Fibroblast of skin of left biceps (primary cell): ENCODE data around the gene GMDS.

Experiments used
- DNase-seq, 2 experiments: peaks; one replicate each; pipeline ENCODE4 v3.0.0-alpha.2; 2013; ENCODE audit warnings: low read depth in 2 of 2

Gene GMDS

DNA sequence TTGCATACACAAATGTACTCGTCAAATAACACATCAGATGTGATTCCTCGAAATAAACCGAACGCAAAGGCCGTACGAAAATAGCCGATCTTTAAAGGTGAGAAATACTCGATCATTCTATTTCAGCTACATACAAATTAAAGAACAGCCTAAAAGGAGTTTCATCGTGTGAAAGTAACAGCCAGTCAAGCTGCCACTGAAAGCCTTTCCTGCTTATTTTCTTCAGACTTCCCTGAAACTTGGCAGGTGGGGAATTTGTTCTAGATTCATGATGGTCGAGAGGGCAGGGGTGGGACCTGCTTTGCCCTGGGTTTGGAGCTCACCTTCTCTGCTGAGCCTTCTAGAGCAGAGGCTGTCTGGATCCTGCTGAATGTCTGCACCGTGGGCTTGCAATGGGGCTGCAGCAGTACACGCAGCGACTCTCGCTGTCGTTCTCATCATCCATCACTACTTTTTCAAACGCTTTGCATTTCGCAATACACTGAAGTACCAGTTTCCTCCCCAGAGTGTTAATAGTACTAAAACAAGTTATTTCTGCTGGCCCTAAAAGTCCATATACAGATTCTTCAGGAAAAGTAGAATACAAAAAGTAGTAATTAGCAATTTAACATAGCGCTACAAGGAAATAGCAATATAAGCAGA is 619.5 kb downstream of the GMDS start:
- DNase-seq: no peak

DNA sequence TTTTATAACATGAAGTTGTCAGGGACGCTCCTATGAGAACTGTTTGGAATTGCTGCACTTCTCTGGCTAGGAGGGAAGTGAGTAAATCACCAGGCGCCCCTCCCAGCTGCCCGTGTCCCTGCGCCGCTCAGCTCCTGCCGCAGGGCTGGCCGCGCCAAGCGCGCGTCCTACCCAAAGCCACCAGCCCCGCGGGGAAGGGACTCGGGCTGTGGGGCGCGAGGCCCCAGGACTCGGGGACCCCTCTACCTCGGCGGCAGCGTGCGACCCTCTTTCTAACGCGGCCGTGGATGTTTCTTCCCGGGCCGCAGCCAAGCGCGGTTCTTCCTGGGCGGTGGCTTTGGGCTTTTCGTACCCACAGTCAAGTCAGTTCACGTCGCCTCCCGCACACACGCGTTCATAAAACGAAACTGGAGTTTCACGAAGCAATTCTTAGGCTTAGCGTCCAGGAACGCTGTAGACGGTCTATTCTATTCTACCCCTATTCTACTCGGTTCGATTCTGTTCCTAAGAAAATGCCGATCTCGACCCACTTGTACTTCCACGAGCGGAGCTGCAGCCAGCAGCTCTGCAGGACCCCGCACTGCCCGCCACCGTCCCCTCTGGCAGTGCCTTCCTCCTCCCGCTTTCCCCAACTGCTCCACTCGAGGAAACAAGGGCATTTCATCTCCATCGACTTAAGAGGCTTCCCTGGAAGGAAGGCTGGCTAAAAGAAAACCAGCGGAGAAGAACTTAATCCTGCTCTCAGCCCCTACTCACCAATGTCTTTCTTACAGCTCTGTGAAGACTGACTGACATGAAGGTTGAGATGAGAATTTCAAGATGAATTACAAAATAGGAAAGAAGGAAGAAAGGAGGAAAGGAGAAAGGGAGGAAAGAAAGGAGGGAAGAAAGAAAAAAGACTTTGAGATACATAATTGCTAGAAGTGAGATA is 620.3 kb downstream of the GMDS start:
- no peak for DNase-seq

- no peak for DNase-seq
Measured at GRCh38 chr6:1624058-1624850, 621.2 kb downstream of the GMDS start.

DNA sequence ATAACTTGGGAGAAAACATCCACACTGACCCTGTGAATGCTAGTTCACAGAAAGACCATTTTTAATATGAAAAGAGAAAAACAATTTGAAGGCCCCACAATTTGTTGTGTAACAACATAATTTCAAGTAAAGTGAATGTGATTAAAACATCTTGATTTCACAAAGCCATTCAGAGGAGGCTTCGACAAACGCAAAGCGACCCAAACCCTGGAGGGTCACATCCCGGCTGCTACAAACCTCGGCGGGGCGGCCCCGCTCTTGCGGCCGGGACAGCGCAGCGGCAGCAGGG is 621.7 kb downstream of the GMDS start:
- DNase-seq: no peak

- DNase-seq: no peak
Measured at GRCh38 chr6:1622851-1623768, 622.3 kb downstream of the GMDS start.

DNA sequence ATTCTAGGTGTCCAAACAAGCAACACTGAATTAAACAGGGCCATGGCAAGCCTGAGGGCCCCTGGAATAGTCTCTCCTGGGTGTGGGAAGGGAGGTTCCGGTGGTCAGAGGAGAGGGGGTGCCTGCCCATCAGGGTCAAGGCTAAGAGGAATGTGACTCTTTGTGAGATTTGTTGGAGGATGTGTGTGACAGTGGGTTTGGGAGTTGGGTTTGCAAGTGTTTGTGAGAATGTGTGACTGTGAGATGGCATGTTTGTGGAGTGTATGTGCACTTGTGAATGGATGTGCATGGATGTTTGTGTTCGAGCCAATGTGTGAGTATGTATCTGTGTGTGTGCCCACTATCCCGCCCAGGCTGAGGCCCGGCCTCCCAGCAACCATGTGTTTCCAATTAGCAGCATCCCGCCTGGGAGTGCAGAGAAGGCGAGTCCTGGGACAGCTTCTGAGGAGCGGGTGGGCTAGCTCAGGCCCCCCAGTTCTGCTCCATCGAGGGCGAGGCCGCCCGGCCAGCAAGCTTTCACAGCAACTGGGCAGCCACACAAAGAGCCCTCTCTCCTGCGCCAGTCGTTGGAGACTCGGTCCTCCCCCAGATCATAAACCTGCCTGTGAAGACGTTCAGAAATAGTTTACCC is 623.1 kb downstream of the GMDS start:
- no peak for DNase-seq

DNA sequence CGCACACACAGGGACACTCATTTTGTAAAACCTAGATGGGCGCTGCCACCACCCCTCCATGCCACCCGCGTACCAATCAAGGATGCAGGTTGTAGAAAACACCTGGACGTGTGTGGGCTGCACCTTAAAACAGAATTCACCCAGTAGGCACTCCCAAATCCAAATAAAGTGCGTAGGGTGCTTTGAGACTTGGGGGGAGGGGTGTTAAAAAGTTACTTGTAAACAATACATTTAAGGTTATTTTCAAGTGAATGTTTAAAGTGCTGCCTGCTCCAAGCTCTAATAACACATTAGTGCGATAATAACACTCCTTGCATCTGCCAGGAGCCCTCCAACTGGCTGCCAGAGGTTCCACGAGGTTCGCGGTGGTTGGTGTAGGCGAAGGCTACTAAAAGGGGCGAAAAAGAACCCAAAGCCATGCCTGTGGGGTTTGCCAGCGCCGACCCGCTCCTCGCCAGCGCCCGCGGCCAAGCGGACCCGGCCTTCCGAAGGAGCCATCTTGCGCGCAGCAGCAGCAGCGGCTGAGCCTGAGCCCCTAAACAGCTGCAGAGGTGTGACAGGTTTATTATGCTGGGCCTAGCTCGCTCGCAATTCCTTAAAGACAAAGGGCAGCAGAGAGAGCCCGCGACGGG is 624.2 kb downstream of the GMDS start:
- DNase-seq: no peak

DNA sequence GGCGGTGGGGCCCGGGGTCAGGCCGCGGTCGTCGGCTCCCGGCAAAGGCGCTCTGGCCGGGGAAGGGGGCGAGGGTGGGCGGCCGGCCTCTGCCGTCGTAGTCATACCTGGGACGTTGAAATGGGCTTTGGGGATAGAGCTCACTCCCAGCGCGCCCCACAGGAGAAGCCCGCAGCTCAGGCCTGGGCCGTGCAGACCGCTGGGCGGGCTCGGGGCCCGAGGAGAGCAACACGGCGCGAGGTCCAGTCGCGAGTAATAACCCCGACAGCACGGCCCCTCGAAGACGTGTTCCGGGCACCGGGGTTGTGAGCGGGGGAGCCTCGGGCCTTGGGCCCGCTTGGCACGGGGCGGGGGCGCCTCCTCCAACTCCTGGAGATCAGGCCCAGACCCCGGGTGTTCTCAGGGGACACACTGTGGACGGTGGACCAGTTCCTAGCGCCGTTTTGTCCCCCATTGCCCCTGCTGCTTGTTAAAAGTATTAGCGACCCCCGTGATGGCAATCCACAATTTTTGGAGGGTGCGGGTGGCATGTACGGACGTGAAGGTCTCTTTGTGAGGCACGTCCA is 624.8 kb downstream of the GMDS start:
- no peak for DNase-seq

- DNase-seq: no peak
Measured at GRCh38 chr6:1619673-1620503, 625.5 kb downstream of the GMDS start.

DNA sequence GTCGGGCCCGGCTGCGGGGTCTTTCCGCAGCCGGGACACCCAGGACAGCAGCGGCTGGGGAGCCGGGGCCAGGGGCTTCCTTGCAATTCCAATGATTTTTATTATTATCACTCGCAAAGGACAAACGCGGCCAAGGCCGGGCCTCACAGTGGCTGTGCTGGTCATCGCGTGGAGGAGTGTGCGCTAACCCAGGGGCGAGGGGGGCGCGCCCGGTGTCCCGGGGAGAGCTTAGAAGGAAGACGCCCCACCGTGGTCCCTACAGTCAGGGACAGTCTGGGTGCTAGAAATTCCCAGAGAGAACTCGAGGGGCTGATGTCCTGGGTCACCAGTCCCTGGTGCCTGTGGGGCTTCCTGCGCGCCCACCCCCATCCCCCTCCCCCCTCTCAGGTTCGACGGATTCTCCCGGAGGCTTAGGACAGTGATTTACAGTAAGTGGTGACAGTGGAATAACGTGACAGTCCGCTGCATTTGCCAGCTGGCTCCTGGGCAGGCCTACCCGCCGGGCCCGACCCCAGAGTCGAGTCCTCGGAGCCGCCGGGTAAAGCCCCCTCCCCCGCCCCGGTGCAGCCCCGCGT is 626.2 kb downstream of the GMDS start:
- DNase-seq: no peak

GRCh38 chr6:1618311-1619097 is 626.9 kb downstream of the GMDS start:
- no peak for DNase-seq

DNA sequence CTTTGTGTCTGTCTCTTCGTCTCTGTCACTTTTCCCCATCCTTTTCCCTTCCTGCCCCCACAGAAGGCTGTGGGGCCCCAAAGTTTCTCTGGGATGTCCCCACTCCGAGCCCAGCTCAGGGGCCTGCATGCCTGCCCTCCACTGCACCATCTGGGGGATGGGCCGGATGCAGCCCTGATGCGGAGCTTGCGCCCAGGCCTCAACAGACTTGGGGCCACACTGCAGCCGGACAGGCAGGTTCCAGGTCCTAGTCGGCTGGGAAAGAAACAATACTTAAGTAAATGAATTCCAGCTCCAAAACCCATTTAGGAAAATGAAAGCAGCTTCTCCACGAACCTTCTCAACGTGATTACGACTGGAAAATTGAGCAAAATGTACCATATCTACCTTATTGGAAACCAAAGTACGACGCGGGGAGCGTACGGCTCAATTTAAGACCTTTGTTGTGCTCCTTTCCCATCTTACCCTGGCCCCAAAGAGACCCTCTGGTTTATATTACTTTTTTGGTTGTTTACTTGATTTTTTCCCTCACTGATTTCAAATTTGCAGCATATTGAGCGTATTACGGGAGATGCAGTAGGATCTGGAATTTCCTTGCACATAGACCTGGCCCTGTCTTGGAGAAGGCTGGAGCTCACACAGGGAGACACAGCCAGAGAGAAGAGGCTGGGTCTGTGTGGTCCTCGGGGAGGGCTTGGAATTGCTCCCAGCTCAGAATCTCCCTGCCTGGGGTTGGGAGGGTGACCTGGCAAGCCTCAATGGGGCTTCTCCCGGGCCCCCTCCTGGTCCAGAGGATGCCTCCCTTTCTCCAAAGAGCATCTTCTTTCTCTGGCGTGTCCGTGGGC is 627.7 kb downstream of the GMDS start:
- DNase-seq: no peak

DNA sequence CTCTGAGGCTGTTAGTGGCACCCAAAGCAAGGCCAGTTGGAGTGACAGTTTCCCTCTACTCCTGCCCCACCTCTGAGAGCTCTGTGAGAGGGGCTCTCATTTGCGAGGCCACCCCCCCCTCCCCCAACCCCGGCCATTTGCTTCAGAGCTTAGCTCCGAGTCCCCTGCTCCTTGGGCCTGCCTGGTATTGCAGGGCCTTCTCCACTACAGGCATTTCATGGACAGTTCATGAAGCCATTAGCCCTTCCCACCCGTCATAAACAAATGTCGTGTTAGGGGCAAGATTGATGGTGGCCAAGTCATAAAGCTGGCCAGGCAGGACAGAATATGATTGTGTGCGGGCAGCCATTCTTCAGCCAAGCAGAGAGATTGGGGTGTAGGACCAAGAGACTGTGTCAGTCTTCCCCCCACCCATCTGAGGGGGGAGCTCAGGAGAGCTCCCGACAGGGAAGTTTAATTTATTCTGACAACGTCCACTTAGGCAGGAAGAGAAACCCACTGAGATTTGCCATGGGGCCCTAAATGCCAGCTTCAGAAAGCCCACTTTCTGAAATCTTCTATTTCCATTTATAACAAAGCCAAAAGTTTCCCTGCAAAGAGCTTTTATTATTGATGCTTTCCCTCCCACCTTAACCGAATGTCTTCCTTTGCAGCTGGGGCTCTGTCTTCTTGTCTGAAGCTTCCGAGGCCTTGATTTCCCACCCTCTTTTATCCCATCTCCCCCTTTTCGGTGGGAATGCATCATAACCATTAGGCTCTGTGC is 628.5 kb downstream of the GMDS start:
- no peak for DNase-seq

DNA sequence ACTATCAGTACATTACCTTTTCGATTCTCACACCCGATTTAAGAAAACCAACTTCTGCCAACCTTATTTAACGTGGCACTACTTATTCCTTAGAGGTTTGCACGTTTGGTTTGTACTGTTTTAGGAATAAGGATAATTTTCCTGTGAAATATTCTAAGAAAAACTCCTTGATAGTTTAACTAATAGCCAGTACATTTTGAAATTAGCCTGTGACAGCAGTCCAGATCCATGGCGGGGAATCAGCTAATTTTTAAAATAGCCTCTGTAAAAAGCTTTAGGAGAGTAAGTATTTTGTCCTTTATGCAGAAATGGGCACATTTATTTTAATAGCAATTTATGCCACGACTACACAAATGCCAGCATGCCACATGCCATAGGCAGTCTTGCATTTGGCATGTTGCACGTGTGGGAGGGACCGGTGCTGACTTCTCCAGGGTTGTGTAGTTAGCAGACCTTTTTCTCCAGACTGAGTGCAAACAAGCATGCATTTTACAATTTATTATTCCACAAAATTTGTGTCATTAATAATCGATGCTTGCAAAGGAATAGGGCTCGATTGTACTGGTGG is 629.5 kb downstream of the GMDS start:
- DNase-seq: no peak

GRCh38 chr6:1615151-1615852 is 630.1 kb downstream of the GMDS start:
- no peak for DNase-seq
